Transverse colon (tissue), 4 donors: Measurements from ENCODE around the gene DMD.

Source experiments
- EP300 ChIP-seq: sonication (generic); formaldehyde crosslinking; IDR thresholded peaks from one replicate; pipeline ENCODE4 v1.6.1; 2017; ENCODE audit warnings: antibody characterized with exemption, low read depth
- POLR2A ChIP-seq: fragments of 450-650 bp; IDR thresholded peaks from one replicate; pipeline ENCODE4 v1.6.1; 2016; ENCODE audit warnings: antibody characterized with exemption, mild to moderate bottlenecking, moderate library complexity
- POLR2AphosphoS5 ChIP-seq, 3 donors: sonication (generic); formaldehyde crosslinking; IDR thresholded peaks; one replicate each; pipeline ENCODE4 v1.6.1; 2016; ENCODE audit warnings: antibody characterized with exemption in 3 of 3
- TF ChIP-seq, protein P1 (sequence below), 5 experiments: fragments of 200-600 bp in 3 of 5; fragments of 450-650 bp in 2 of 5; sonication (generic) in 3 of 5; IDR thresholded peaks; 1 replicate in 2 of 5; 2 replicates in 3 of 5; pipeline ENCODE4 v1.5.1; 2016 to 2017; ENCODE audit warnings: antibody characterized with exemption in 5 of 5, inconsistent platforms in 3 of 5, mild to moderate bottlenecking in 2 of 5, moderate library complexity in 1 of 5

DNA sequence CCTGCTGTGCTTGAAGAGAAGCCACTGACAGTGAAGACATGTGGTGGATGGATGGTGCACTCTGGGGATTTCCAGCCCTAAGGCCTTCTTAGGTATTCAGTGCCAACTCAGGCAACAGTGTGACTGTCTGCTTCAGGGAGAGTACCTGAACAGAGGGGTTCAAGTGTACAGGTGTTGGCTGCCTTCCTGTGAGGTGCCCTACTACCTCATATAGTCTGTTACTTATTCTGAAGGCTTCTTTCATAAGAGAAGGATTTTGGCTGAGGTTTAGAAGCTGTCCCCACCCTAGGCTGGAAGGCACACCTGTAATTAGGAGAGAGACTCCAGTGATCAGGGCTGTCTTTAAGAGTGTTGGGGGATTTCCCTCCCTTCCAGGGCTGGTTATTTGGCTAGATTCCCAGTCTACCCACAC lies 2141.3 kb downstream of the DMD start:
- TF ChIP-seq, protein P1, sequence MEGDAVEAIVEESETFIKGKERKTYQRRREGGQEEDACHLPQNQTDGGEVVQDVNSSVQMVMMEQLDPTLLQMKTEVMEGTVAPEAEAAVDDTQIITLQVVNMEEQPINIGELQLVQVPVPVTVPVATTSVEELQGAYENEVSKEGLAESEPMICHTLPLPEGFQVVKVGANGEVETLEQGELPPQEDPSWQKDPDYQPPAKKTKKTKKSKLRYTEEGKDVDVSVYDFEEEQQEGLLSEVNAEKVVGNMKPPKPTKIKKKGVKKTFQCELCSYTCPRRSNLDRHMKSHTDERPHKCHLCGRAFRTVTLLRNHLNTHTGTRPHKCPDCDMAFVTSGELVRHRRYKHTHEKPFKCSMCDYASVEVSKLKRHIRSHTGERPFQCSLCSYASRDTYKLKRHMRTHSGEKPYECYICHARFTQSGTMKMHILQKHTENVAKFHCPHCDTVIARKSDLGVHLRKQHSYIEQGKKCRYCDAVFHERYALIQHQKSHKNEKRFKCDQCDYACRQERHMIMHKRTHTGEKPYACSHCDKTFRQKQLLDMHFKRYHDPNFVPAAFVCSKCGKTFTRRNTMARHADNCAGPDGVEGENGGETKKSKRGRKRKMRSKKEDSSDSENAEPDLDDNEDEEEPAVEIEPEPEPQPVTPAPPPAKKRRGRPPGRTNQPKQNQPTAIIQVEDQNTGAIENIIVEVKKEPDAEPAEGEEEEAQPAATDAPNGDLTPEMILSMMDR (IDR thresholded peaks at IDR 0.05): no peak
- TF ChIP-seq EP300 (no peak), POLR2A (no peak), POLR2AphosphoS5 (IDR thresholded peaks at IDR 0.05) (no peak)
